HFF-Myc (cell line): ENCODE data around the gene SLC5A6.
"Not testable (repeated sequence)": the region's sequence is repeated elsewhere in the genome, so short reads cannot be mapped to it uniquely, and the experiment has no call there.

Experiments
- DNase-seq: peaks from one replicate; pipeline ENCODE4 v3.0.0-alpha.2; 2011; ENCODE audit warnings: low read depth; ENCODE audit errors: extremely low read depth
- H3K4me3 ChIP-seq: replicated peaks from 2 replicates; pipeline ENCODE4 v1.5.1; 2011; ENCODE audit warnings: low read depth, mild to moderate bottlenecking, control low read depth, low read length
- CTCF ChIP-seq: IDR thresholded peaks from 2 replicates; pipeline ENCODE4 v1.5.1; 2012; ENCODE audit warnings: mild to moderate bottlenecking, low read depth, low read length, control low read depth; ENCODE audit errors: missing control alignments

The SLC5A6 gene

GRCh38 chr2:27179344-27180000 lies 32.6 kb downstream of the SLC5A6 start:
- TF ChIP-seq CTCF: no peak
- no peak overlapping the region for H3K4me3 ChIP-seq
- no peak for DNase-seq

GRCh38 chr2:27178469-27178868 lies 33.6 kb downstream of the SLC5A6 start:
- no peak for TF ChIP-seq CTCF
- DNase-seq: no peak
- no peak overlapping the region for H3K4me3 ChIP-seq

GRCh38 chr2:27177441-27178351 lies 34.4 kb downstream of the SLC5A6 start:
- DNase-seq: no peak
- TF ChIP-seq CTCF: no peak
- H3K4me3 ChIP-seq: no peak overlapping the region

- not testable (repeated sequence) for DNase-seq
Observed at GRCh38 chr2:27175781-27176180, 36.3 kb downstream of the SLC5A6 start.

GRCh38 chr2:27175330-27175729 lies 36.7 kb downstream of the SLC5A6 start:
- no peak overlapping the region for H3K4me3 ChIP-seq
- DNase-seq: no peak
- TF ChIP-seq CTCF: no peak

More at GRCh38 chr2:27175781-27176180, 36.3 kb downstream of the SLC5A6 start:
- H3K4me3 ChIP-seq: not testable (repeated sequence)

- DNase-seq: no peak
- TF ChIP-seq CTCF: no peak
- no peak overlapping the region for H3K4me3 ChIP-seq
Observed at GRCh38 chr2:27174638-27175037, 37.4 kb downstream of the SLC5A6 start.

- TF ChIP-seq CTCF: no peak
- DNase-seq: no peak
- no peak overlapping the region for H3K4me3 ChIP-seq
Observed at GRCh38 chr2:27171351-27171848, 40.7 kb downstream of the SLC5A6 start.
